Liver (tissue), 3 donors: ENCODE results near the gene NKX2-1.

Experiments used
- GABPA ChIP-seq, 2 donors: IDR thresholded peaks in 1 of 2; conservative IDR thresholded peaks in 1 of 2; 2 replicates each; pipeline ENCODE4 v1.6.1; 2016; ENCODE audit warnings: antibody characterized with exemption in 2 of 2, mild to moderate bottlenecking in 1 of 2, moderate library complexity in 1 of 2
- HNF4A ChIP-seq, 2 donors: conservative IDR thresholded peaks; 2 replicates each; pipeline ENCODE4 v1.6.1; 2016; ENCODE audit warnings: antibody characterized with exemption in 2 of 2, mild to moderate bottlenecking in 2 of 2
- TF ChIP-seq, protein P1 (sequence below): IDR thresholded peaks from 2 replicates; pipeline ENCODE4 v1.6.1; 2016; ENCODE audit warnings: antibody characterized with exemption
- TF ChIP-seq, protein P2 (sequence below): fragments of 150-350 bp; IDR thresholded peaks from 2 replicates; pipeline ENCODE4 v1.5.1; 2017; ENCODE audit warnings: improper control_type of control experiment, low read depth, low read length; ENCODE audit not compliant: missing input control
- TF ChIP-seq, protein P3 (sequence below): IDR thresholded peaks from 2 replicates; pipeline ENCODE4 v1.6.1; 2016; ENCODE audit warnings: antibody characterized with exemption, mild to moderate bottlenecking
- TF ChIP-seq, protein P4 (sequence below): IDR thresholded peaks from 2 replicates; pipeline ENCODE4 v1.6.1; 2016; ENCODE audit warnings: antibody characterized with exemption
- donor health status: healthy.
- donor health status: healthy.

DNA sequence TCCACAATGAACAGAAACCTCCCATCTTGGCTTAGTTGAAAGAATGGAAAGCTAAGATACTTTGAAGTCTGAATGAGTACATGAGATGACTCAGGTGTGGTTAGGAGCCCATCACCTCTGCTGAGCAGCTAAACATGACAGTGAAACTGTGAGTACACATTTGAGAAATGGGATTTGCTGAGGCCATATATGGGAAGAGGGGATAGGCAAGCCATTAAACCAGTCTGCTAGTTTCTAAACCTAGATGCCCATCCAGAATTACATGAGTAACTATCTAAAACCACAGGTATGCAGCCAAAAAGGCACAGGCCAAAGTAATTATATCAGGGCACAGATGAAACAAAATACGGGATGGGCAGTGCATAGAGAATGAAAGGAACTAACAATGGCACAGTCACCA, 41.2 kb downstream of the NKX2-1 start:
- no peak for TF ChIP-seq GABPA (IDR thresholded peaks at IDR 0.05 in 1 of 2, conservative IDR thresholded peaks at IDR 0.05 in 1 of 2)
- TF ChIP-seq HNF4A (conservative IDR thresholded peaks at IDR 0.05) = no peak
- TF ChIP-seq, protein P1, sequence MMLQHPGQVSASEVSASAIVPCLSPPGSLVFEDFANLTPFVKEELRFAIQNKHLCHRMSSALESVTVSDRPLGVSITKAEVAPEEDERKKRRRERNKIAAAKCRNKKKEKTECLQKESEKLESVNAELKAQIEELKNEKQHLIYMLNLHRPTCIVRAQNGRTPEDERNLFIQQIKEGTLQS = no peak
- TF ChIP-seq, protein P2, sequence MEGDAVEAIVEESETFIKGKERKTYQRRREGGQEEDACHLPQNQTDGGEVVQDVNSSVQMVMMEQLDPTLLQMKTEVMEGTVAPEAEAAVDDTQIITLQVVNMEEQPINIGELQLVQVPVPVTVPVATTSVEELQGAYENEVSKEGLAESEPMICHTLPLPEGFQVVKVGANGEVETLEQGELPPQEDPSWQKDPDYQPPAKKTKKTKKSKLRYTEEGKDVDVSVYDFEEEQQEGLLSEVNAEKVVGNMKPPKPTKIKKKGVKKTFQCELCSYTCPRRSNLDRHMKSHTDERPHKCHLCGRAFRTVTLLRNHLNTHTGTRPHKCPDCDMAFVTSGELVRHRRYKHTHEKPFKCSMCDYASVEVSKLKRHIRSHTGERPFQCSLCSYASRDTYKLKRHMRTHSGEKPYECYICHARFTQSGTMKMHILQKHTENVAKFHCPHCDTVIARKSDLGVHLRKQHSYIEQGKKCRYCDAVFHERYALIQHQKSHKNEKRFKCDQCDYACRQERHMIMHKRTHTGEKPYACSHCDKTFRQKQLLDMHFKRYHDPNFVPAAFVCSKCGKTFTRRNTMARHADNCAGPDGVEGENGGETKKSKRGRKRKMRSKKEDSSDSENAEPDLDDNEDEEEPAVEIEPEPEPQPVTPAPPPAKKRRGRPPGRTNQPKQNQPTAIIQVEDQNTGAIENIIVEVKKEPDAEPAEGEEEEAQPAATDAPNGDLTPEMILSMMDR = no peak
- TF ChIP-seq, protein P3, sequence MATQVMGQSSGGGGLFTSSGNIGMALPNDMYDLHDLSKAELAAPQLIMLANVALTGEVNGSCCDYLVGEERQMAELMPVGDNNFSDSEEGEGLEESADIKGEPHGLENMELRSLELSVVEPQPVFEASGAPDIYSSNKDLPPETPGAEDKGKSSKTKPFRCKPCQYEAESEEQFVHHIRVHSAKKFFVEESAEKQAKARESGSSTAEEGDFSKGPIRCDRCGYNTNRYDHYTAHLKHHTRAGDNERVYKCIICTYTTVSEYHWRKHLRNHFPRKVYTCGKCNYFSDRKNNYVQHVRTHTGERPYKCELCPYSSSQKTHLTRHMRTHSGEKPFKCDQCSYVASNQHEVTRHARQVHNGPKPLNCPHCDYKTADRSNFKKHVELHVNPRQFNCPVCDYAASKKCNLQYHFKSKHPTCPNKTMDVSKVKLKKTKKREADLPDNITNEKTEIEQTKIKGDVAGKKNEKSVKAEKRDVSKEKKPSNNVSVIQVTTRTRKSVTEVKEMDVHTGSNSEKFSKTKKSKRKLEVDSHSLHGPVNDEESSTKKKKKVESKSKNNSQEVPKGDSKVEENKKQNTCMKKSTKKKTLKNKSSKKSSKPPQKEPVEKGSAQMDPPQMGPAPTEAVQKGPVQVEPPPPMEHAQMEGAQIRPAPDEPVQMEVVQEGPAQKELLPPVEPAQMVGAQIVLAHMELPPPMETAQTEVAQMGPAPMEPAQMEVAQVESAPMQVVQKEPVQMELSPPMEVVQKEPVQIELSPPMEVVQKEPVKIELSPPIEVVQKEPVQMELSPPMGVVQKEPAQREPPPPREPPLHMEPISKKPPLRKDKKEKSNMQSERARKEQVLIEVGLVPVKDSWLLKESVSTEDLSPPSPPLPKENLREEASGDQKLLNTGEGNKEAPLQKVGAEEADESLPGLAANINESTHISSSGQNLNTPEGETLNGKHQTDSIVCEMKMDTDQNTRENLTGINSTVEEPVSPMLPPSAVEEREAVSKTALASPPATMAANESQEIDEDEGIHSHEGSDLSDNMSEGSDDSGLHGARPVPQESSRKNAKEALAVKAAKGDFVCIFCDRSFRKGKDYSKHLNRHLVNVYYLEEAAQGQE = no peak
- TF ChIP-seq, protein P4, sequence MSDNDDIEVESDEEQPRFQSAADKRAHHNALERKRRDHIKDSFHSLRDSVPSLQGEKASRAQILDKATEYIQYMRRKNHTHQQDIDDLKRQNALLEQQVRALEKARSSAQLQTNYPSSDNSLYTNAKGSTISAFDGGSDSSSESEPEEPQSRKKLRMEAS = no peak
